Measurements from ENCODE around the gene VAT1.
A peak's percentile ranks its signal among the peaks of the same experiment; 100 is the strongest.
"Not testable (repeated sequence)": the region's sequence is repeated elsewhere in the genome, so short reads cannot be mapped to it uniquely, and the experiment has no call there.

The VAT1 gene

DNA sequence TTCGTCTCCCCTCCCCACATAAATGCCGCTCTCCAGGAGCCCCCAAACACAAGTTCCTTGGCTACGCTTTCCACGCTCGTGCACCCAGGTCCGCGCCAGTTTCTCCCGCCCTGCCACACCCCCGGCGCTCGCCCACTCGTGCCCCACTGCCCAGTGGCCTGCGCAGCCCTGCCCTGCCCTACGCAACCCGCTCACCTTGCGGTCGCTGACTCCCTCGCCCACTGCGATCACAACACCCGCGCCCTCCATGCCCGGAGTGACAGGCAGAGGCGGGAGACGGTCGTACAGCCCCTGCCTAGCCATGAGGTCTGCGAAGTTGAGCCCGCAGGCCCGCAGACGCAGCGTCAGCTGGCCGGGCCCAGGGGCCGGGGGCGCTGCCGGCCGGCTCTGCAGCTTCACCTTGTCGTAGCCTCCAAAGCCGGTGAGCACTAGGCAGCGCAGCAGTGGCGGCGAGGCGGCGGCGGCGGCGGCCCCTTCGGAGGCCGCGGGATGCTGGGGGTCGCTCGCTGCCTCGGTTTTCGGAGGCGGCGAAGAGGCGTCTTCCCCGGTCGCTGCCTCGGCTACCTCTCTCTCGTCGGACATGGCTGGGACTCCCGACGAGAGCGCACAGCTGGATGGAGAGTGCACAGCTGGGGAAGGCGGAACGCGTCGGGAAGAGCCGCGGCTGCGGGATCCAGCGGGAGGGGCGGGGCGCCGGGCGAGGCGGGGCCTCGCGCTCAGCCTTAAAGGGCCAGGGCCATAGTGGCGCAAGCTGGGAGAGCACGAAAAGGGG is at the start of gene VAT1:
Gene VAT1, minus strand, starts transcription at position 645 of the 772 bp plus-strand sequence. Its CDS starts 63 bp downstream, at position 582.
- DNase-seq (ENCODE audit: low spot score): peak; percentile 91

- no peak for DNase-seq (ENCODE audit: low spot score)
Measured at GRCh38 chr17:43070872-43071271, 48.7 kb upstream of the VAT1 start.

- DNase-seq (ENCODE audit: low spot score): no peak
Measured at GRCh38 chr17:43070257-43070656, 48.1 kb upstream of the VAT1 start.

DNA sequence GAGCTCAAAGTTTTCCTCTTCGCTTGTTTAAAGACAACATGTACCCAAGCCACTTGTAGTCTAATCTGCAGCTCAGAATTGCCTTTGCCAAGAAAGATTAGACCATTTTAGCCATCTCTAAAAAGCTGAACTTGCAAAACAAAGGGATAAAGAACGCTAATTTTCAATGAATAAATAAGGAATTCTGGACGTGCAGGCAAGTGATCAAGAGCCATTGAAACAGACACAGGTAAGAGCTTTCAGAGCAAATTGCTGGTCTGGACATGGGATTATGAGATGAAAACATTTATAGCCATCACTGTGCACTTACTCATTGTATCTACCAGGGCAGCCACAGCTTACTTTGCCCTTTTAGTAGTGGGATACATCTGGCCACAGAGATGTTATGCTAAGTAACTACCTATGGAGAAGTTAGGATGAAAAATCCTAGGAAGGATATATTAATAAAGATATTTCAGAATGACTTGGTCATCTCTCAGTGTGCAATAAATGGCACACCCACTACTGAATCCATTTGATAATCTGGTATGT is 47.2 kb upstream of the VAT1 start:
- DNase-seq (ENCODE audit: low spot score): no peak

GRCh38 chr17:43068570-43069367 is 46.6 kb upstream of the VAT1 start:
- no peak for DNase-seq (ENCODE audit: low spot score)

DNA sequence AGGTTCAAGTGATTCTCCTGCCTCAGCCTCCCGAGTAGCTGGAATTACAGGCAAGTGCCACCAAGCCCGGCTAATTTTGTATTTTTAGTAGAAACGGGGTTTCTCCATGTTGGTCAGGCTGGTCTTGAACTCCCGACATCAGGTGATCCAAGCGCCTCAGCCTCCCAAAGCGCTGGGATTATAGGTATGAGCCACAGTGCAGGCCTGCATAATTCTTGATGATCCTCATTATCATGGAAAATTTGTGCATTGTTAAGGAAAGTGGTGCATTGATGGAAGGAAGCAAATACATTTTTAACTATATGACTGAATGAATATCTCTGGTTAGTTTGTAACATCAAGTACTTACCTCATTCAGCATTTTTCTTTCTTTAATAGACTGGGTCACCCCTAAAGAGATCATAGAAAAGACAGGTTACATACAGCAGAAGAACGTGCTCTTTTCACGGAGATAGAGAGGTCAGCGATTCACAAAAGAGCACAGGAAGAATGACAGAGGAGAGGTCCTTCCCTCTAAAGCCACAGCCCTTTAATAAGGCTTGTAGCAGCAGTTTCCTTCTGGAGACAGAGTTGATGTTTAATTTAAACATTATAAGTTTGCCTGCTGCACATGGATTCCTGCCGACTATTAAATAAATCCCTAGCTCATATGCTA is 40.9 kb upstream of the VAT1 start:
- no peak for DNase-seq (ENCODE audit: low spot score)

- DNase-seq (ENCODE audit: low spot score): no peak
Measured at GRCh38 chr17:43056051-43056450, 33.9 kb upstream of the VAT1 start.

DNA sequence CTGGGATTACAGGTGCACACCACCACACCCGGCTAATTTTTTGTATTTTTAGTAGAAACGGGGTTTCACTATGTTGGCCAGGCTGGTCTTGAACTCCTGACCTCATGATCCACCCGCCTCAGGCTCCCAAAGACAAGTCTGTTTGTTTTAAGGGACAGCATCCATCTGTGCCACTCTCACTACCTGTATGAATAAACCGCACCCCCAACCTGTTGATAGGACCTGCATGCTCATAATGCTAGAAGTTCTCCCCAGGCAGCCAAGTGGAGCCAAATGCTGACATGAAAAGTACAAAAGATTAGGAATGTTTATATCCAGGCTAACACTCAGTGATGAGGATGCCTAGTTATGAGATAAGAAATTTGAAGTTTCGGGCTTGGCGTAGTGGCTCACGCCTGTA is 30.8 kb upstream of the VAT1 start:
- not testable (repeated sequence) for DNase-seq (ENCODE audit: low spot score)

DNA sequence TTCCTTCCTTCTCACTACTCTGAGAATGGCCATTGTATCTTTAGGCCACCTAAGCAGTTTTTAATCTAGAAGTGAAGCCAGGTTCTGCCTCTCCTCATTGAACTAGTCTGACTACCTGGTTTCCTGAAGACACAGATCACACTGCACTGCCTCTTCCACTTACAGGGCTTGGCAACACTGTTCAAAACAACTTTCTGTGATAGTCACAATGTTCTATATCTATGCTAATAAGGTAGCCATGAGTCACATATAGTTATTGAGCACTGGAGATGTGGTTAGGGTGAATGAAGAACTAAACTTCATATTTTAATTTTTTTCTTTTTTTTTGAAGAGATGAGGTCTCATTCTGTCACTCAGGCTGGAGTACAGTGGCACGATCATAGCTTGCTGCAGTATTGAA is 29.8 kb upstream of the VAT1 start:
- no peak for DNase-seq (ENCODE audit: low spot score)

DNA sequence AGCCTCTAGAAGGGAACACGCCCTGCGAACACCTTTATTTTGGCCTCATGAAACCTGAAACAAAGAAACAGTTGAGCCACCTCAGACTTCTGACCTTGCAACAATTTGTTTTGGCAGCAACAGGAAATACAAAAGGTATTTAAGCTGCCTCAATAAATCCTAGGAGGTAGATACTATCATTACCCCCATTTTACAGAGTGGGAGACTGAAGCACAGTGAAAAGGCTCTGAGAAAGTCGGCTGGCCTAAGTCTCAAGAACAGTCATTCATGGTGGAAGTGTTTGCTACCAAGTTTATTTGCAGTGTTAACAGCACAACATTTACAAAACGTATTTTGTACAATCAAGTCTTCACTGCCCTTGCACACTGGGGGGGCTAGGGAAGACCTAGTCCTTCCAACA is 21.8 kb upstream of the VAT1 start:
- no peak for DNase-seq (ENCODE audit: low spot score)

- no peak for DNase-seq (ENCODE audit: low spot score)
Measured at GRCh38 chr17:43043307-43043706, 21.1 kb upstream of the VAT1 start.

GRCh38 chr17:43042025-43042628 is 19.9 kb upstream of the VAT1 start:
- DNase-seq (ENCODE audit: low spot score): no peak

DNA sequence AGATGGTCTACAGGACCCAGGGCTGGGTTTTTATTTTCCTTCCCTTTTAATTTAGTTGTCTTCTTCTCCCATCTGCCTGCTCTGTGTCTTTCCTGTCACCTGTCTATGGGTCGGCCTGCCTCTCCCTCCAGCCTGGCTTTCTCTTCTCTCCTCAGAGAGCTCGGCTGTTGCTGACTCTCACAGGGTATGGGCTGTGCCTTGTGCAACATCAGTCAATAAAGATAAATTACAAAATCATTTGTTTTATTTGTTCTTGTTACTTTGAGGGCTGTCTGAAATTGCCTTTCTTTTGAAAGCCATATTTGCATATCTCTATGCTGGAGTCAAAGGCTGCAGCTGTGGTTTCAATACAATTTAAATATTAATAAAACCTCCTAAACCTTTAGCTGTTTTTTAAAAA is 18.5 kb upstream of the VAT1 start:
- no peak for DNase-seq (ENCODE audit: low spot score)

DNA sequence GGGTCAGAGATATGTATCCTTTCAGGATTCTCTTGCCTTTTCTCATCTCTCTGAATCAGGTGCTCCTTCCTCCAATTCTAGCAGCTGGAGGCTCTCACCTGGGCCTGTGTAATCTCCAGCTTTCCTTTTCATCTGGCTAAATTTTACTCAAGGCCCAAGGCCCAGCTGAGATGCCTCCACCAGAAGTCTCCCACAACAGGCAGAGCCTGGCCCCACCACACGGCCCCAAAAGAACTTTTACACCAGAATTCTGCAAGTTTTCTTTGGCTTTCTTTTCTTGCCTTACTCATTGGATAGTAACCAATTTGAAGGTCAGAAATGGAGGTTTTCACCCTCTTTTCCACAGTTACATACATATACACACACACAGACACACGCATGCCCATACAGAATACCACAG is 17.5 kb upstream of the VAT1 start:
- no peak for DNase-seq (ENCODE audit: low spot score)

DNA sequence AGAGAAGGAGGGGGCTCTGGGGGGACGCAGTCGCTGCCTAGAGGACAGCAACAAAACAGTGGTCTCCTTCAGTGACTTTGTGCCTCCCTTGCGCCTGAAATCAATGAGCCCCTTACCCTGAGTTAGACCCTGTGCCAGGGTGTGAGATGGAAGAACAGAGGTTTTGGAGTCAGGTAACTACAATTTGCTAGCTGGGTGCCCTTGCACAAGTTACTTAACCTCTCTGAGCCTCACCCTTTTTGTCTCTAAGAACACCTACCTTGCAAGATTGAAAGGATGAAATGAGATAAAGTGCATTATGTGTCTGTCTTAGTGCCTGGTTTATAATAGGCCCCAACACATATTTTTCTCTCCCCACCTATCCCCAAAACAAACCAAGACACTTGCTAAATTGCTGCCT is 12.7 kb upstream of the VAT1 start:
- no peak for DNase-seq (ENCODE audit: low spot score)

DNA sequence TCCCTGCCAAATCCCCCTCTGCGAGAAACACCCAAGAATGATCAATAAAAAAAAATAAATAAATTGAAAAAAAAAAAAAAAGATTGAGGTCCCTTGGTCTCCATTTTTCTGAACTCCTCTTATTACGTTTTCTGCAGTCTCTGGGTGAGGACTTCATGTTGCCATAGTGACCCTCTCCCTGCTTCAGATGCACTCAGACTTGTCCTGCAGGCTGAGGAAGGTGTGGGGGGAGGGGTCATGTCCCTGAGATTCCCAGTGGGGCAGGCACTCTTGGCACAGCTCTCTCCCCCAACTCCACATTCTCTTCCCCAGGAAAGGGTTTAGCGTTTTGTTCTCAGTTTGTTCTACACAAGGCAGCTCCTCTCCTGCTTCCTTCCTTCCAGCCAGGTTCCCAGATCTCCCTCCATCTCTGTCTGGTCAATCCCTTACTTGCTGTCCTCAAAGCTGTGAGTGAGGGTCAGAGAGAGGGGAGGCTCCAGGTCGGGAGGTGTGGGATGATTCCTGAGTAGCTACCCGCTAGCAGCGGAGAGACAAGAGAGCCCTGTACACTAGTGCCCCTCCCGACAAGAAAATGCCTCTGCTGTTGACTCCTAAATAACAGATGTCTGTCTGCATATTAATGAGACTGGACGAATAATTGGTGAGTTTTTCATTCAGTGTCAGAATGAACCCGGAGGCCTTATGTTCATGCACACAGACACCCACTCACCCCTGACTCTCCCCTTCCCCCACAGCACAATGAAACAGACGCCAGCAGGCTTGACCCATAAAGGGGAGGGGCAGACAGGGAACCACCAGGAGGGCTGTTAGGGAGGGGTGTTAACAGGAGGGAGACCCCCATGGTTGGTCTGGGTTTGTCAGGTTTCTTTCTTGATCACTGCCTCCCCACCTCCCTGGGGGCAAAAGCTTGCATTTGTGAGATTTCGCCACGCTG is 12.0 kb upstream of the VAT1 start:
- no peak for DNase-seq (ENCODE audit: low spot score)

- no peak for DNase-seq (ENCODE audit: low spot score)
Measured at GRCh38 chr17:43031666-43032065, 9.5 kb upstream of the VAT1 start.

DNA sequence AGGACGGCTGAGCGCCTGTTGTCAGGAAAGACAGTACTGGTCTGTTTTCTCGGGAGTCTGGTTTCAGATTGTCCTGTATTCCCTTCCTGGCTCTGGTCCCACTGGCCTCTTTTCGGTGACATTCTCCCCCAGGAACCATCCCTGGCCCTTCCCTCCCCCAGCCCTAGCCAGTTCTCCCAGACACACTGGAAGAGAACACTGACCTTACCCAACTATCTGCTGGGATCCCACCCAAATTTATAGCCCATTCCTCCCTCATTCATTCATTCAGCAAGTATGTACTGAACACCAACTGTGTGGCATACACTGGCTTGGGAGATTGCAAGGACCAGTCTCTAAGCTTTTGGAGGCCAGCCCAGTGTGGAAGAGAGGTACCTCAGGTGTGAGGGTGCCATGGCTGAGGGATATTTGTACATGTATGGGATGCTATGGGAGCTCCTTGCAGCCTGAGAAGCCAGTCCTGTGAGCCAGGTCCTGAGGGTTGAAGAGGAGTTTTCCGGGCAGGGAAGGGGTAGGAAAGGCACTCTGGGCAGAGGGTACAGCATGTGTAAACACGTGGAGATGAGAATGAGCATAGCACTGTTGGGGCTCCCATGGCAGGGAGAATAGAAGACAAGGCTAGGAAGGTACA is 8.1 kb upstream of the VAT1 start:
- no peak for DNase-seq (ENCODE audit: low spot score)

DNA sequence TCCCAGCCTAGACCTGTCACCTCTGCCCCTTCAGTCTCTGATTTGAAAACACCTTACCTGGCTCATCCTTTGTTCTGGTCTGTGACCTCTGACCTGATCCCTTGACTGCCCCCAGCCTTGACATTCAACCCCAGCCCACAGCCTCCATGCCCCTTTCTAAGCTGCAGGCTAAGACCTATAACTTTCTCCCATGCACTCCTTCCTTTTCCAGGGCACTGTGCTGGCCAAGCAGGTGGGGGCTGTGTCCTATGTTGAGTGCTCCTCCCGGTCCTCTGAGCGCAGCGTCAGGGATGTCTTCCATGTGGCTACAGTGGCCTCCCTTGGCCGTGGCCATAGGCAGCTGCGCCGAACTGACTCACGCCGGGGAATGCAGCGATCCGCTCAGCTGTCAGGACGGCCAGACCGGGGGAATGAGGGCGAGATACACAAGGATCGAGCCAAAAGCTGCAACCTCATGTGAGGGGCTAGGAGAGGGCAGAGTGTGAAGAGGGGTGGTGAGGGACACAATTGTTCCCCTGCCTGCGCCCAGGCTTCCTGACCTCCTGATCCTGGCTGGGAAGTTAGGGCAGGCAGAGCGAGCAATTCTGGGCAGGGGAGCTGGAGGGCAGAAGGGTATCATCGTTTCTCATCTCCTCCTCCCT is 6.2 kb upstream of the VAT1 start:
- DNase-seq (ENCODE audit: low spot score): no peak
